ENCODE data around the gene PTPN6. TPM values are rescaled to one million over a fixed set of nuclear protein-coding genes. Genes with fewer than 3 reads are reported as not detected.

Gene PTPN6
- total RNA-seq, 1 donor from 2014 or later: 70.2 TPM

DNA sequence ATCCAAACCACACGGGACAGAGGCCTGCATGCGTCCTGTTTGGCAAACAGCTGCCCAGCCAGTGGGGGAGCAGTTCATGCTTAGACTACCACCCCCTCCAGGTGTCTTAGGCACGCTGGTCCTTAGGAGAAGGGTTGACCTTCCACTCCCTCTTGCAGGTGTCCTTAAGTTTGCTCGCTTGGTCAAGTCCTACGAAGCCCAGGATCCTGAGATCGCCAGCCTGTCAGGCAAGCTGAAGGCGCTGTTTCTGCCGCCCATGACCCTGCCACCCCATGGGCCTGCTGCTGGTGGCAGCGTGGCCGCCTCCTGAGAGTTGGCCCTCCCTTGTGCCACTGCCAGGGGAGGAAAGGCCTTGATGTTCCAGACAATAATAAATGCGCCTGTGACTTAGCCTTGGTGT is 5.5 kb upstream of the PTPN6 start:
- H3K9me3 Mint-ChIP-seq (ENCODE audit: low read depth): no peaks in the 10 kb centered on the region
- peaks cover 38% of the 10 kb centered on the region for H3K4me1 Mint-ChIP-seq (ENCODE audit: low read depth)
- H3K27me3 Mint-ChIP-seq: no peaks in the 10 kb centered on the region
- peaks cover 9% of the 10 kb centered on the region for H3K36me3 Mint-ChIP-seq (ENCODE audit: insufficient read depth)
- H3K27ac Mint-ChIP-seq: peak overlapping the region; percentile 100
- no peak for DNase-seq (ENCODE audit: low spot score, unreplicated experiment)
- peak overlapping the region; percentile 86 for H3K4me3 Mint-ChIP-seq (ENCODE audit: low read depth)
- TF ChIP-seq, protein P1, sequence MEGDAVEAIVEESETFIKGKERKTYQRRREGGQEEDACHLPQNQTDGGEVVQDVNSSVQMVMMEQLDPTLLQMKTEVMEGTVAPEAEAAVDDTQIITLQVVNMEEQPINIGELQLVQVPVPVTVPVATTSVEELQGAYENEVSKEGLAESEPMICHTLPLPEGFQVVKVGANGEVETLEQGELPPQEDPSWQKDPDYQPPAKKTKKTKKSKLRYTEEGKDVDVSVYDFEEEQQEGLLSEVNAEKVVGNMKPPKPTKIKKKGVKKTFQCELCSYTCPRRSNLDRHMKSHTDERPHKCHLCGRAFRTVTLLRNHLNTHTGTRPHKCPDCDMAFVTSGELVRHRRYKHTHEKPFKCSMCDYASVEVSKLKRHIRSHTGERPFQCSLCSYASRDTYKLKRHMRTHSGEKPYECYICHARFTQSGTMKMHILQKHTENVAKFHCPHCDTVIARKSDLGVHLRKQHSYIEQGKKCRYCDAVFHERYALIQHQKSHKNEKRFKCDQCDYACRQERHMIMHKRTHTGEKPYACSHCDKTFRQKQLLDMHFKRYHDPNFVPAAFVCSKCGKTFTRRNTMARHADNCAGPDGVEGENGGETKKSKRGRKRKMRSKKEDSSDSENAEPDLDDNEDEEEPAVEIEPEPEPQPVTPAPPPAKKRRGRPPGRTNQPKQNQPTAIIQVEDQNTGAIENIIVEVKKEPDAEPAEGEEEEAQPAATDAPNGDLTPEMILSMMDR (IDR thresholded peaks at IDR 0.05; ENCODE audit: unreplicated experiment): no peak

DNA sequence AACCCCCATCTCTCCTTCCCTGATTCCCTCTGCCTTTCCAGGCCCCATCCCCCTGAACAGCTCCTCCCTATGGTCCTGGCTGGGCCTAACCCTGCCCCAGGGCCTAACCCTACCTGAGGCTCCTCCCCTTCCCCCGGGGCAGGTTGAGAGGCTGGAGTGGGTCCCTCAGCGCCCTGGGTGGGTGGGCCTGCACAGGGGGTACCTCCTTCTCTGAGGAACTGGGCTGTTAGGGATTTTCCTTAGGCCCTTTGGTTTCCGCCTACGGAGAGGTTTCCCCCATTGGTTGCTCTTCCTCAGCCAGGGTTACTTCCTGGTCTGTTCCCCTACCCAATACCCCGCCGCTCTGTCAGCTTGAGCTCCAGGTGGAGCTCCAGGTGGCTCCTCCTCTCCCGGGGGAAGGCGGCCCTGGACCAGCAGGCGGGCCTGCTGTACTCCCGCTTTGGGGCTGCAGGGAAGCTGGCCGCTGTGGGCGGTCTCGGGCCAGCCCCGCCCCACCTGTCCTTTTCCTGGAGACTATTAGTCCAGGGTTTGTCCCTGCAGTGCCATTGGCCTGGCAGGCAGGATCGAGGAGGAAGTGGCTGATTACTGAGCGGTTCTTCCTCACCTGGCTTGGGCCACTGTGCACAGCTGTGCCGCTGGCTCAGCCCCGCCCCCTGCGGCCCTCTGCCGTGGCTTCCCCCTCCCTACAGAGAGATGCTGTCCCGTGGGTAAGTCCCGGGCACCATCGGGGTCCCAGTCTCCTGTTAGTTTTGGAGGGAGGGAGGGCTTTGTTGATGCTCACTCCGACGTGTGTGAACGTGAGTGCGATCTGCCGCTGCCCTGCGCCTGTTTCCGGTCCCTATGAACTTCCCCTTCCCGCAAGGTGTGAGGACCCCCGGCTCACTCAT is 4.9 kb upstream of the PTPN6 start:
- peak overlapping the region; percentile 100 for H3K27ac Mint-ChIP-seq
- peak overlapping the region; percentile 86 for H3K4me3 Mint-ChIP-seq (ENCODE audit: low read depth)
- TF ChIP-seq, protein P1 (IDR thresholded peaks at IDR 0.05; ENCODE audit: unreplicated experiment): peak; percentile 24
- H3K27me3 Mint-ChIP-seq: no peaks in the 10 kb centered on the region
- H3K36me3 Mint-ChIP-seq (ENCODE audit: insufficient read depth): peaks cover 5% of the 10 kb centered on the region
- H3K9me3 Mint-ChIP-seq (ENCODE audit: low read depth): no peaks in the 10 kb centered on the region
- H3K4me1 Mint-ChIP-seq (ENCODE audit: low read depth): peaks cover 38% of the 10 kb centered on the region
- DNase-seq (ENCODE audit: low spot score, unreplicated experiment): peak; percentile 99

DNA sequence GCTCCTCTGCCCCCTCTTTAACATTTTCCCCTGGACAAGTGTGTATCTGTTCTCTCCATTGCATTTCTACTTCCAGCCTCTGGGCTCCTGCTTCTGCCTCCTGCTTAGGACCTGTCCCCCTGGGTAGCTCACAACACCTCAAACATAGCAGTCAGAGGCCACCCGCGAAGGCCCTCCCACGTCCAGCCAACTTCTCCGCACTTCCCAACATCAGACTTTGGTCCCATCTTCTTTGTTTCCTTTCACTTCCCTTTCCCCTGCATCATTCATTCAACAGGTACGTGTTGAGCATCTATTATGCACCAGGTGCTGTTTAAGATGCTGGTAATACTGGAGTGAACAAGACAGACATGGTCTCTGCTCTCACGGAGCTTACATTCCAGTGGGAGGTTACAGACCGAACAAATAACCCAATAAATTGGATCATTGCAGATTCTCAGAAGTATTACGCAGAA is 4.2 kb upstream of the PTPN6 start:
- Mint-ChIP-seq H3K9me3 (ENCODE audit: low read depth) (no peaks in the 10 kb centered on the region), H3K4me3 (ENCODE audit: low read depth) (peak overlapping the region; percentile 86), H3K27ac (peak overlapping the region; percentile 100), H3K36me3 (ENCODE audit: insufficient read depth) (peaks cover 2% of the 10 kb centered on the region), H3K27me3 (no peaks in the 10 kb centered on the region), H3K4me1 (ENCODE audit: low read depth) (peaks cover 38% of the 10 kb centered on the region)
- no peak for DNase-seq (ENCODE audit: low spot score, unreplicated experiment)
- TF ChIP-seq, protein P1 (IDR thresholded peaks at IDR 0.05; ENCODE audit: unreplicated experiment): no peak

DNA sequence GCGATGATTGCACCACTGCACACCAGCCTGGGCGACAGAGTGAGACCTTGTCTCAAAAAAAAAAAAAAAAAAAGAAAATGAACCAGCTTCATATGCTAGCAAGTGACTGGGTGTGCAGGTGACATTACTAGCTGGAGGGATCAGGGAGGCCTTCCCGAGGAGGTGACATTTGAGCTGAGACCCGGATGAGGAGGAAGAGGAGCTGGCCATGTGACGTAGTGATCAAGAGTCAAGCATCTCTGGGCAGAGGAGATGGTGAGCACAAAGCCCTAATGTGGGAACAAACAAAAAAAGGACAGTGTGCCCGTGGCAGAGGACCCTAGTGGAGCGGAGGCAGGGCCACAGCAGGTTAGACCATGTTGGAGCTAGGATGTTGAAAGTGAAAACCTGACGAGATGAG is 3.5 kb upstream of the PTPN6 start:
- no peak for DNase-seq (ENCODE audit: low spot score, unreplicated experiment)
- no peaks in the 10 kb centered on the region for H3K9me3 Mint-ChIP-seq (ENCODE audit: low read depth)
- peak overlapping the region; percentile 27 for H3K4me3 Mint-ChIP-seq (ENCODE audit: low read depth)
- TF ChIP-seq, protein P1 (IDR thresholded peaks at IDR 0.05; ENCODE audit: unreplicated experiment): no peak
- no peaks in the 10 kb centered on the region for H3K36me3 Mint-ChIP-seq (ENCODE audit: insufficient read depth)
- H3K27ac Mint-ChIP-seq: peak overlapping the region; percentile 29
- H3K27me3 Mint-ChIP-seq: no peaks in the 10 kb centered on the region
- peaks cover 35% of the 10 kb centered on the region for H3K4me1 Mint-ChIP-seq (ENCODE audit: low read depth)

DNA sequence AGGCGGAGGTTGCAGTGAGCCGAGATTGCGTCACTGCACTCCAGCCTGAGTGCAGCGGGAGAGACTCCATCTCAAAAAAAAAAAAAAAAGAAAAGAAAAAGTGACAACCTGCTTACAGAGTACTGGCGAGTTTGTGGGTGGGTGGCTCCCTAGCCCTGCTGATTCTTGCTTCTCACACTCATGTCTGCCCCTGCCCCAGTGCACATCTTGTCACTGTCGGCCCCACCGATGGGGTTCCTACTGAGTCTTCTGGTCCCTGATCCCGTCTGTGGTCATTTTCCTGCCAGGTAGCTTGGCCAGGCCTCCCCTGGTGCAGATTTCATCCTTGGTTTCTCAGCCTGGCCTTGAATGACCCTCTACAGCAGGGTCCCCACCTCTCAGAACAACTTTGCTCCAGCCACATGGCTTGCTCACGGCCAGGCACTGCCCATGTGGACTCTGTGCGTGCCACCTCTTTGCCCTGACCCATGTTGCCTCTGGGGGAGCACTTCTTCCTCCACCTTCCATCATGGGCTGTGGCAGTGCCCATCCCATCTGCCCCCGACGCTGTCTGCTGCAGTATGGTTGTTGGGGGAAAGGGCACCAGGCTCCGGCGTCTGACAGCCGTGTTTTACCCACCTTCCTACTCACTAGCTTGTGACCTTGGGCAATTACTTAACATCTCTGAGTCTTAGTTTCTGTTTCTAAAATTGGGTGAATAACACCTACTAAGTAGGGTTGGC is 2.1 kb upstream of the PTPN6 start:
- Mint-ChIP-seq H3K27ac (peak overlapping the region; percentile 38), H3K27me3 (no peaks in the 10 kb centered on the region)
- TF ChIP-seq, protein P1 (IDR thresholded peaks at IDR 0.05; ENCODE audit: unreplicated experiment): no peak

More for the DNA sequence above, 2.1 kb upstream of the PTPN6 start:
- Mint-ChIP-seq H3K4me3 (ENCODE audit: low read depth) (peak overlapping the region; percentile 36), H3K4me1 (ENCODE audit: low read depth) (peaks cover 23% of the 10 kb centered on the region), H3K9me3 (ENCODE audit: low read depth) (no peaks in the 10 kb centered on the region), H3K36me3 (ENCODE audit: insufficient read depth) (no peaks in the 10 kb centered on the region)
- DNase-seq (ENCODE audit: low spot score, unreplicated experiment): no peak
